Measurements from ENCODE around the gene RASAL2.

RASAL2 gene

GRCh38 chr1:178093951-178094738 lies at the start of gene RASAL2:
RASAL2 (plus strand) TSS chr1:178094104; CDS start chr1:178094493, 389 bp downstream.
- peak in 1 of 2 donors; percentile 5 for DNase-seq

GRCh38 chr1:178046591-178047270 lies 47.2 kb upstream of the RASAL2 start:
- DNase-seq = no peak

GRCh38 chr1:178047403-178048093 lies 46.4 kb upstream of the RASAL2 start:
- DNase-seq = no peak

GRCh38 chr1:178048426-178048825 lies 45.5 kb upstream of the RASAL2 start:
- no peak for DNase-seq

GRCh38 chr1:178048883-178049282 lies 45.0 kb upstream of the RASAL2 start:
- no peak for DNase-seq

GRCh38 chr1:178050084-178050483 lies 43.8 kb upstream of the RASAL2 start:
- DNase-seq = no peak

GRCh38 chr1:178051071-178051470 lies 42.8 kb upstream of the RASAL2 start:
- DNase-seq = no peak

GRCh38 chr1:178052650-178053461 lies 41.0 kb upstream of the RASAL2 start:
- no peak for DNase-seq

GRCh38 chr1:178055093-178055492 lies 38.8 kb upstream of the RASAL2 start:
- DNase-seq = no peak

GRCh38 chr1:178055779-178056471 lies 38.0 kb upstream of the RASAL2 start:
- no peak for DNase-seq

- no peak for DNase-seq
These were observed 36.7 kb upstream of the RASAL2 start for GRCh38 chr1:178057141-178057765.

GRCh38 chr1:178057912-178058534 lies 35.9 kb upstream of the RASAL2 start:
- DNase-seq = no peak

GRCh38 chr1:178060789-178061556 lies 32.9 kb upstream of the RASAL2 start:
- DNase-seq = no peak

GRCh38 chr1:178061620-178062019 lies 32.3 kb upstream of the RASAL2 start:
- DNase-seq = no peak

- DNase-seq = no peak
These were observed 29.6 kb upstream of the RASAL2 start for GRCh38 chr1:178064191-178064821.

GRCh38 chr1:178065250-178065649 lies 28.7 kb upstream of the RASAL2 start:
- no peak for DNase-seq

- no peak for DNase-seq
These were observed 27.5 kb upstream of the RASAL2 start for GRCh38 chr1:178066296-178066907.

GRCh38 chr1:178066908-178067614 lies 26.8 kb upstream of the RASAL2 start:
- DNase-seq = no peak

- DNase-seq = no peak
These were observed 22.1 kb upstream of the RASAL2 start for GRCh38 chr1:178071811-178072210.

Data from stimulated activated CD4-positive, alpha-beta T cell treated with anti-CD3 and anti-CD28 coated beads, Interleukin-2, amount 100 ng/mL, for 24 hours (primary cell).